GM21528 (cell line): ENCODE data around the gene TRPV3.
"Not testable (repeated sequence)": the region's sequence is repeated elsewhere in the genome, so short reads cannot be mapped to it uniquely, and the experiment has no call there.

Source experiments
- ATAC-seq: cut with Tn5 transposase; IDR thresholded peaks from one replicate; pipeline ENCODE4 v1.9.1; 2021; ENCODE audit warnings: mild to moderate bottlenecking, moderate library complexity; ENCODE audit not compliant: unreplicated experiment, low FRiP score

The TRPV3 gene

DNA sequence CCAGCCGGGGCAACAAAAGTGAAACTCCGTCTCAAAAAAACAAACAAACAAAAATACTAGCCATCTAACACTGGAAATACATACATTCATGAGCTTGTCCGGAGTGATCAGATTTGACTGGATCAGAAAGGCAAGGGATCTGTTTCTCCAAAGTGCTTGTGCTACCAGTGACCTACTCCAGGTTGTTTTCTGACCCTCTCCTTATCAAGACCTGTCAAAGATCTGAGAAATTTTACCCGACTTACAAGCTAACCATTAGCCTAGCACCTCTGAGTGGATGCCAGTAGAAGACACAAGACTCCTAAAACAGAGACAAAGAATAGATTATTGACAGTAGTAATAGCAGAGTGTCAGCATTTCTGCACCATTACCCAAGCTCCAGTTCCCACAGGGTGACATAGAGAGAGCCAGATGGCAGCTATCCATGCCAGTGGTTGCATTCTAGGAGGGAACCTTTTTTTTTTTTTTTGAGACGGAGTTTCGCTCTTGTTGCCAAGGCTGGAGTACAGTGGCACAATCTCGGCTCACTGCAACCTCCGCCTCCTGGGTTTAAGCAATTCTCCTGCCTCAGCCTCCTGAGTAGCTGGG, 72.0 kb downstream of the TRPV3 start:
- no peak for ATAC-seq

DNA sequence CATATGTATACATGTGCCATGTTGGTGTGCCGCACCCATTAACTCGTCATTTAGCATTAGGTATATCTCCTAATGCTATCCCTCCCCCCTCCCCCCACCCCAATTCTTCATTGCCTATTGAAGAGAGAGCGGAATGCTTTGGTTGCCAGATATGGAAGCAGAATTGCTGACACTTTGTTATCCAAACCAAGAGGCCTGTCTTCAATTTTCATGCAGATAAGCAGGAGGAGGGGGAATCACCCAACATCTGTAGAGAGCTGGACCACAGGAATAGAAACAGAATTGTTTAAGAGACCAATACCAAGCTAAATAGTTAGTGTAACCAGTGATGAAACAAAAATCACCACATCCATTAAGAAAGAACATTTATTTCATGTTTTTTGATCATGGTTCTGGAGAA, 74.8 kb downstream of the TRPV3 start:
- ATAC-seq = no peak

DNA sequence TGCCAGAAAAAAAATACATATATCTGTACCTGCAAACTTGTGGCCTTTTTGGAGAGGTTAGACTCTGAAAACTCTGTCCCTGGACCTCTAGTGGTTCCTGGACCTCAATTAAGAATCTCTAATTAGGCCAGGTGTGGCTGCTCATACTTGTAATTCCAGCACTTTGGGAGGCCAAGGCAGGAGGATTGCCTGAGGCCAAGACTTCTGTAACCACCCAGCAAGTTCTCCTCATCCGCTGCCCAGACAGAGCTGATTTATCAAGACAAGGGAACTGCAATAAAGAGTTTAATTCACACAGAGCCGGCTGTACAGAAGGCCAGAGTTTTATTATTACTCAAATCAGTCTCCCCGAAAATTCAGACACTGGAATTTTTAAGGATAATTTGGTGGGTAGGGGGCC, 77.6 kb downstream of the TRPV3 start:
- no peak for ATAC-seq

DNA sequence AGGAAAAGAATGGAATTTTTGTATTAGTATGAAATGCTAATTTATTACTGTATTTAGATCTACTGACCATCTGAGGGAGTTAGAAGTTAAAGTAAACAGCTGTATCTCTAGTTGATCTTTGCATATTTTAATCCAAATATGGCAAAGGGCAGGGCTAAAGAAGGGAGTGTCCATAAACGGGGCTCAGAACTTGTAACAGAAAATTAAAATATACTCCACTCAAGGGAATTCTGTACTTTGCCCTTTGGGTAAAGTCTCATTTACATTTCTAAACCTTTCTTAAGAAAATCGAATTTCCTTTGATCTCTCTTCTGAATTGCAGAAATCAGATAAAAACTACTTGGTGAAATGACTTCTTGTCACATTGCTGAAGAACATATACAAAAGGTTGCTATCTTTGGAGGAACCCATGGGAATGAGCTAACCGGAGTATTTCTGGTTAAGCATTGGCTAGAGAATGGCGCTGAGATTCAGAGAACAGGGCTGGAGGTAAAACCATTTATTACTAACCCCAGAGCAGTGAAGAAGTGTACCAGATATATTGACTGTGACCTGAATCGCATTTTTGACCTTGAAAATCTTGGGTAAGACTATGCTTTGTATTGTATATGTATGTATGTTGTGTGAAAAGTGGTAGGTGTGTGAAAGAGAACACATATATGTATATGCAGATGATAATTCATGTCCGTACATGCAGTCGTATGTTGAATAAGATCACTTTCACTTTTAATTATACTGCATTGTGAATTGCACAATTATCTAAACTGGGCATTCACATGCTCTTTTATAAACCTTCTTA, 81.6 kb downstream of the TRPV3 start, which contains the start of gene ASPA:
Gene ASPA, plus strand, starts transcription at position 186 of the 799 bp plus-strand sequence. Its CDS starts 163 bp downstream, at position 349.
- no peak for ATAC-seq

DNA sequence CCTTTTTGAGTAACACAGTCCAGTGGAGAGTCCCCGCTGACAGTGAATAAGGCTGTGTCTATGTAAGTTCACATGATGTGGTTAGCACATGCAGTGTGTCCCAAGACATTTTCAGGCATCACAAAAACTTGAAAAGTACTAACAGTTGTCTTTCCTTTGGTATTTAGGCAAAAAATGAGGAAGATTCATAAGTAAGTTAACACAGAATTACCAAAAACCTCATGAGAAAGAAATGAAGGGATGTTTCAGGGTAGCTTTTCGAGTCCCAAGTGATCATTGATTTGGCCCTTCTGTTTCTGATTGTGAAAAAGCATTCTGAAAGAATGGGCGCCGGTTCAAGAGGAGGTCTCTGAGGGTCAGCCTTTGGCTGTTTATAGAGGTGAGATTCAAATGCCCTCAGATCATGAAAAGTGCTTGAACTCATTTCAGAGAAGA, 82.3 kb downstream of the TRPV3 start:
- no peak for ATAC-seq

DNA sequence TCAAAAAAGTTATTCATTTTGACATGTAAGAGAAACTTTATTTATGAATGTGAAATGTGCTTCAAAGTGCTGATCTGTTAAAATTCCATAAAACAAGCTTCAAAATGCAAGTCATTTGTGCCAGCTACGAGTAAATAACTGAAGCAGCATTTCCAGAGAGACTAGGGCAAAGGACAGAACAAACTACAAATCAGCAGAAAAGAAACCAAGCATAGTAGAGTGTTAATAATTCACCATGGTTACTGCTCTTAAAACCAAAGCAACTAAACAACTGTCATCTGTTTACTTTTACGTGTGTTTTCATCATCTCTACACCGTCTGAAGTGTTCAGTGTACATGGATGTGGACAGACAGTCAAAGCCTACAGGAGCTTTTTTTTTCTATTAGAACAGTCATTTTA, 83.4 kb downstream of the TRPV3 start:
- ATAC-seq = no peak

DNA sequence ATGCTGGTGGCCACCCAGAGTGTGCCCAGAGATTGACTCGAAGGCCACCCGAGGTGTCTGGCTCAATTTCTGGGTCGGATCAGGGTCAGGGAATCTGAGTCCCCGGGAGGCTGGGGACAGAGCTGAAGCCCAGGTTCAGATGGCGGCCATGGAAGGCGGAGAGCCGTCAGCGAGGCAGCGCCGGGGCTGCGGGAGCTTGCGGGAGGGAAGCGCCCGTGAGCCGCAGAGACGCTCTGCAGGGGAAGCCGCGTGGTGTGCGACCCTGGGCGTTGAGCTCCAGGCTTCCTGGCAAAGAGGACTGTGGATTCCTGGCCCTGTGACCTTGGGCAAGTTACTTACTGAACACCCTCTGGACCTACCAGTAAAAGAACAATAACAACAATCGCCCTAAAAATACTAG, 85.5 kb downstream of the TRPV3 start:
- ATAC-seq = no peak

DNA sequence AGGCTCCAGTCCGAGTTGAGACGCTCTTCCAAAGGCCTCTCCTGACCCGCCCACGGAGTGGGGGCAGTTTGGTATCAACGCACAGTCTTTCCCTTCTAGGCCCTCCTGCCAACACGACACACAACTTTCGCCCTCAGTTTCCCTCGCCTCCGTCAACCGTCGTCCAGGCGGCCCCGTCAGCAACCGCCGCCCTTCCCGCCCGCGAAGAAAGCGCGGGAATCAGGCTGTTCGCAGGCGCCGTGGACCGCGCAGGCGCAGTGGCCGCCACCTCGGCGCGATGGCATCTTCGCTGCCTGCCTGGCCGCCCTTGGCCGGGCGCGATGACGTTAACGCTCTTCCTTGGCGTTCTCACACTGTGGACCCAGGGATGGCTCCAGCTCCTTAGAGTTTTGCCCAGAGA, 86.0 kb downstream of the TRPV3 start, which contains the start of gene SPATA22:
Gene SPATA22, minus strand, starts transcription at position 221 of the 400 bp plus-strand sequence. CDS start 2,494 bp downstream, outside the sequence.
- ATAC-seq = no peak

DNA sequence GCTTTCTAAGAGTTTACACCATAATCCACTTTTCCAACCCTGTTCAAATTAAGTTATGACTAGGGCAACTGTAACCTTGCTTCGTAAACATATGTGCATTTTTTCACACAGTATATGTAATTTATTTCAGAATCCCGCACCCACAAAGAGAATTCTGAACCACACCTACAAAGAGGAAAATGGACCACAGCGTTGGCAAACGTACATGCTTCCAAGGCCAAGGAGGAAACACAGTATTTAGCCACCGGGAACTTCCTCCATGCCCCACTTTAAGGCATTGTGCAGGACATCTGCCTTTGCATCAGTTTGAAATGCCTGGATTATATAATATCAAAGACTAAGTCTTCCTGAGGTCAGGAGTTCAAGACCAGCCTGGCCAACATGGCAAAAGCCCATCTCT, 88.1 kb downstream of the TRPV3 start:
- no peak for ATAC-seq

DNA sequence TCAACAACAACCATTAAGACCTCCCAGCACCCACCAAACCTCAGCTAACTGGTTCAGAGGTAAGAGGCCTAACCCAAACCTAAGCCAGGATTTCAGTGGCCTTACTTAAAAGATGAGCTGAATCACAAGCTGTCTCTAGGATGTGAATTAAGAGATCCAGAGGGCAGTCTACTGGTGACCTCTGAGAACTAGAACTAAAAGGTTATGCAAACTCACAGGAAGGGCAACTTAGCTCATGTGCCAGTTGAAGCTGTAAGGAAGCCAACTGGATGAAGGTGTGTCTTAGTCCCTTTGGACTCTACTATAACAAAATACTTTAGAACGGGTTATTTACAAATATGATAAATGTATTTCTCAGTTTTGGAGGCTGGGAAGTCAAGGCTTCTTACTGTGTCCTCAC, 91.3 kb downstream of the TRPV3 start:
- not testable (repeated sequence) for ATAC-seq
